PFSK-1 (cell line): ENCODE results near the gene C9orf50.

Experiments used
- FOXP2 ChIP-seq: optimal IDR thresholded peaks from 2 replicates; pipeline ENCODE3; 2011; ENCODE audit warnings: borderline replicate concordance, control low read depth, inconsistent platforms; ENCODE audit not compliant: insufficient read depth; ENCODE audit errors: extremely low read length, extremely low read depth
- POLR2AphosphoS5 ChIP-seq: IDR thresholded peaks from 2 replicates; pipeline ENCODE4 v1.6.1; 2012; ENCODE audit warnings: low read depth, mild to moderate bottlenecking, control low read depth, low read length, moderate library complexity
- REST ChIP-seq, 2 experiments: IDR thresholded peaks; 2 replicates each; pipeline versions ENCODE4 v1.6.1 to v1.8.0; 2011 to 2012; ENCODE audit warnings: low read depth in 2 of 2, low read length in 2 of 2, control low read depth in 1 of 2, inconsistent platforms in 1 of 2, mild to moderate bottlenecking in 1 of 2, moderate library complexity in 1 of 2; ENCODE audit not compliant: insufficient read depth in 1 of 2
- SIN3A ChIP-seq: IDR thresholded peaks from 2 replicates; pipeline ENCODE4 v1.6.1; 2012; ENCODE audit warnings: mild to moderate bottlenecking, low read length, moderate library complexity, borderline replicate concordance; ENCODE audit not compliant: insufficient read depth
- TAF1 ChIP-seq: IDR thresholded peaks from 2 replicates; pipeline ENCODE4 v1.6.1; 2012; ENCODE audit warnings: low read length, control low read depth, borderline replicate concordance; ENCODE audit not compliant: insufficient read depth

Gene C9orf50

GRCh38 chr9:129637102-129637501, 16.2 kb upstream of the C9orf50 start:
- TF ChIP-seq REST (IDR thresholded peaks at IDR 0.05; ENCODE audit: insufficient read depth in 1 of 2, low read depth in 2 of 2, low read length in 2 of 2) (no peak), FOXP2 (no peak), TAF1 (no peak), SIN3A (no peak), POLR2AphosphoS5 (no peak)

GRCh38 chr9:129635099-129636065, 14.5 kb upstream of the C9orf50 start:
- no peak for TF ChIP-seq SIN3A
- no peak for TF ChIP-seq FOXP2
- TF ChIP-seq POLR2AphosphoS5, result no peak
- TF ChIP-seq REST (IDR thresholded peaks at IDR 0.05; ENCODE audit: insufficient read depth in 1 of 2, low read depth in 2 of 2, low read length in 2 of 2), result no peak
- TF ChIP-seq TAF1, result no peak

- TF ChIP-seq SIN3A (no peak), POLR2AphosphoS5 (no peak), TAF1 (no peak), FOXP2 (no peak), REST (IDR thresholded peaks at IDR 0.05; ENCODE audit: insufficient read depth in 1 of 2, low read depth in 2 of 2, low read length in 2 of 2) (no peak)
These were observed 12.9 kb upstream of the C9orf50 start for GRCh38 chr9:129633848-129634247.

- TF ChIP-seq REST (IDR thresholded peaks at IDR 0.05; ENCODE audit: insufficient read depth in 1 of 2, low read depth in 2 of 2, low read length in 2 of 2) (no peak), TAF1 (no peak), SIN3A (no peak), POLR2AphosphoS5 (no peak), FOXP2 (no peak)
These were observed 12.3 kb upstream of the C9orf50 start for GRCh38 chr9:129633207-129633606.
